NCI-H187 (cell line): ENCODE results near the gene MRTFB.

Experiments
- DNase-seq, 2 experiments: peaks; one replicate each; lab custom pipeline; 2025; lab: John Stamatoyannopoulos, UW

The MRTFB gene

DNA sequence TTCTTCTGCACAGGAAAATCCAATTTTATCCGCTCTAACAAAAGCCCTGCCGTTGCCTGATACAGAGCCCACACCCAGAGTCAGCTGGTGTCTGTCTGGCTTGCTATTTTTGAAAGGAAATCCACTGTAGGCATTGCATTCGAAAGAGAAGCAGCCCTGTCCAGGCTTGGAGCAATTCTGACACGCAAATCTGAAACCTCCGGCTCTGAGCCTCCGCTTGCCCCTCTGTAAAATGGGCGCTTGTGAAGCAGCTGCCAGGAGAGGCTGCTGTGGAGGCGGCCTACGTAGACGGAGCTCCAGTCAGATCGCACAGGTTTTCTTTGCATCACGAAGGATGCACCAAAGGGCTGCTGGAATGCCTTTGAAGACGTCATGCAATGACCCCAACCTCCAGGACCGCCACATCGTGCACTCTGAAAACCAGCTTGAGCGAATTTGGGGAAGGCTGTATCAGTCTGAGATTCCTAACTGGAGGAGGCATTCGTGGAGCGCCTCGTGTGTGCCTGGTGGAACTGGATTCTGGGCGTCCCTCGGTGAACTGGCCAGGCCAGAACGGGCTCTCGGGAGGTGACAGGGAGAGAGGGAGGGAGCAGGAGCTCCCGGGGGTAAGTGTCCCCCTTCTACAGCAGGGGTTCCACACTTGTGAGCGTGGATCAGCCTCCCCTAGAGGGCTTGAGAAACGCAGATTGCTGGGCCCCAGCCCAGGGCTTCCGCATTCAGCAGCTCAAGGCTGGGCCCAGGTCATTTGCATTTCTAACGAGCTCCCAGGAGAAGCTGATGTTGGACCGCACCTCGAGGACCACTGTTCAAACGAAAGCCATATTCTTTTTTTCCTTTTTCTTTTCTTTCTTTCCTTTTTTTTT is 215.5 kb downstream of the MRTFB start:
- DNase-seq: no peak

DNA sequence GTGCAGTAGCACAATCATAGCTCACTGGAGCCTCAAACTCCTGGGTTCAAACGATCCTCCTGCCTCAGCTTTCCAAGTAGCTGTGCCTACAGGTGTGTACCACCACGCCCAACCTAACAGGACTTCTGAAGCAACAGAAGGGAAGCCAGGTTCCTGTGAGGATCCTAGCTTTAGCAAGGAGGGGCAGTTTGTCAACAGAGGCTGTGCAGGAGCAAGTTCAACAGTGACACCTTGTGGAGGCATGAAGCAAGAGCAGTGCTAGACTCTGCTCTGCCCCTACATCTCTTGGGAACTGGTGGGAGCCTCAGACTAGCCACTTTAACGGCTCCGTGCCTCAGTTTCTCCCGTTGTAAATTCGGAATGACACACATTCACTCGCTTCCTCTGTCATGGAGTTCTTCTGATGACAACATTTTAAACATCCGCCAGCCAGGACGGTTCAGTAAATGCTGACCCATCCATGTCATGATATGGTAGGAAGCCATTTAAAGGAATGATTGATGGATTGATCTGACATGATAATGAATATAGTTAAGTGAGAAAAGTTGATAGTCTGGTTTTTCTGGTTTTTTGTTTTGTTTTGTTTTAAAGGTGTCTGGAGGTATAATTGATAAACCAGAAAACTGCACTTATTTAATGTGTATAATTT is 218.7 kb downstream of the MRTFB start:
- DNase-seq: no peak

DNA sequence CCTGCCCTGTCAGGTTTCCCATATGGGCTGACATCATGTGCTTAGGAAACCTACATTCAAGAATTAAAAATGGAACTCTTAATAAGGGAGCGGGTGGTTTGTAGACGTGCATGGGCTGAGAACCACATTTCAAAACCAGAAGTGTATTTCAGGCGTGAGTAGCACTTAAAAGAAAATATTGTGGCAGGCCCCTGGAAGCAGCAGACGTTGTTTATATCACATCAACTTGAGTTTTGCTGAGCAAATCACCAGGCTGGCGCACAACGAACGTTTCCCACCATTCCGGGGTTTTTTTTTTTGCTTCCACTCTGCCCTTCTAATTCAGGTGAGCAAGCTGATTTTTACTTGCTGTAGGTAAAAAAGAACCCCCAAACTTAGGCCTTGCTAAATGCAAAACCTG is 220.2 kb downstream of the MRTFB start:
- no peak for DNase-seq

DNA sequence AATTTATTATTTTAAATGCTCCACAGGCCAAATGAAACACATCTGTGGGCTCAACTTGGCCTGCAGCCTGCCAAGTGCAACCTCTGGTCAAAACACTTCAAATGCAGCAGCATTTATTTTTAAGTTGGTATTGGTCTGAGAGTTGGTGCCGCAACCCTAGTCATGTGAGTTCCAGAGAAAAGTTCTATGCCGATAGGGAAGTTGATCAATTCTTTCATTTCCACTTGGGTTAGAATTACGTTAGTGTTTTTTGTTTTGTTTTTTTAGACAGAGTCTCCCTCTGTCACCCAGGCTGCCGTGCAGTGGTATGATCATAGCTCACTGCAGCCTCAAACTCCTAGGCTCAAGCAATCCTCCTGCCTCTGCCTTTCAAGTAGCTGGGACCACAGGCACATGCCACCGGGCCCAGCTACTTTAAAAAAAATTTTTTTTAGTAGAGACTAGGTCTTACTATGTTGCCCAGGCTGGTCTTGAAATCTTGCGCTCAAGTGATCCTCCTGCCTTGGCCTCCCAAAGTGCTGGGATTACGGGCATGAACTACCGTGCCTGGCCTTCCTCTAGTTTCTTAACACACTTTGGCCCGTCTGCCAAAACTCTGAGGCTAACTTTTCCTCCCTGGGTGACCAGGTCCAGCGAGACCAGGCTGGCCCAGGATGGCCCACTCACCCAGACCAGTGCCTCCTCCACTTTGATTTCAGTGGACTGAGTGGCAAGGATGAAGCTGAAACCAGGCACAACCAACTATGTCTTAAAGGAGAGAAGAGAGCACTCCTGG is 221.1 kb downstream of the MRTFB start:
- DNase-seq: no peak

DNA sequence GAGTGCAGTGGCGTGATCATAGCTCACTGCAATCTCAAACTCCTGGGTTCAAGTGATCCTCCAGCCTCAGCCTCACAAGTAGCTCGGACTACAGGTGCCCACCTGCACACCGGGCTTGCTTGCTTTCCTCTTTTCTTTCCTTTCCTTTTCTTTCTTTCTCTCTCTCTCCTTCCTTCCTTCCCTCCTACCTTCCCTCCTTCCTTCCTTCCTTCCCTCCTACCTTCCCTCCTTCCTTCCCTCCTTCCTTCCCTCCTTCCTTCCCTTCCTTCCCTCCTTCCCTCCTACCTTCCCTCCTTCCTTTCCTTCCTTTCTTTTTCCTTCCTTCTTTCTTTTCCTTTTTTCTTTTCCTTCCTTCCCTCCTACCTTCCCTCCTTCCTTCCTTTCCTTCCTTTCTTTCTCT is 225.5 kb downstream of the MRTFB start:
- DNase-seq: no peak

DNA sequence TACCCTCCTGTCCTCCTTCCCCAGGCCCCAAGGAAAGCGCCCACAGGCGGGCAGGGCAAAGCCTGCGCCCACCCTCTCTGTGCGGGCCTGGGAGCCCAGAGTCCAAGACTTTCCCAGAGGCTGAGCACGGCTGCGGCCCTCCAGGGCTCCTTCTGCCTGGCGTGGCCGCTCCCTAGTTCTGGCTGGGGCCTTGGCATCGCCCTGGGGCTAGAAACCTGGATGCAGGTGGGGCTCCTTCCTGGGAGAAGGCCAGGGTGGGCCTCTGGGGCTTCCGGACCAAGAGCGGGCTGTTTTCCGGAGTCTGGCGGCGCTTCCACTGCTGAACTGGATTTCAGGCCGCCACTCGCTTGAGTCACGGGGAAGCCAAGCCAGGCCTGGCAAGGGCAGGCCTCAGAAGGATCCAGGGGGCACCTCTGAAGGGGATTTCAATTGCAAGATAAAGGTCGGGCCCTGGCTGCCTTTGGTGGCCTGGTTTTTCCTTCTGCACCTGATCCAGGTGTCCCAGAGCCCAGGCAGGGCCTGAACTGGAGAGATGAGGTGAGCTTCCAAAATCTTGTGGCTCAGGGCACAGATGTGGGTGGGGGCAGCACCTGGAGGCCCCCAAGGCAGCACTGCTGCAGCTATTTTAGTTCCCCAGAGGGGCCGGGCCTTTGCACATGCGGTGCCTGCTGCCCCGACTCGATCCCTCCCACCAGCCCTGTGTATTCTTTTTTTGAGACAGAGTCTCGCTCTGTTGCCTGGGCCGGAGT is 227.4 kb downstream of the MRTFB start:
- no peak for DNase-seq

DNA sequence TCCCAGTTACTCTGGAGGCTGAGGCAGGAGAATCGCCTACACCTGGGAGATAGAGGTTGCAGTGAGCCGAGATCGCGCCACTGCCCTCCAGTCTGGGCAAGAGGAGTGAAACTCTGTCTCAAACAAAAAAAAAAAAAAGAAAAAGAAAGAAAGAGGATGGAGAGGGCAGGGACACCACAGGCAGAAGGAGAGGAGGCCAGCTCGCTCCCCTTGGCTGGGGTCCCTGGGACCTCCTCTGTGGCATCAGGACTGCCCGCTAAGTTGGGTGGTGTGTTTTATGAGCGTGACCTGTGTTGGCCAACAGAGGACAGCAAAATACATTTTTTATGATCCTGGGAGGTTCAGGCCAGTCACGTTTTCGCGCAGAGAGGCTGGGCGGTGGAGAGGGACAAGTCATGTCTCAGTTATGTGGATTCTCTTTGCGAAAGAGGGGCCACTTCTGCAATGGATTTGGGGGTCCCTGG is 229.6 kb downstream of the MRTFB start:
- DNase-seq: no peak

DNA sequence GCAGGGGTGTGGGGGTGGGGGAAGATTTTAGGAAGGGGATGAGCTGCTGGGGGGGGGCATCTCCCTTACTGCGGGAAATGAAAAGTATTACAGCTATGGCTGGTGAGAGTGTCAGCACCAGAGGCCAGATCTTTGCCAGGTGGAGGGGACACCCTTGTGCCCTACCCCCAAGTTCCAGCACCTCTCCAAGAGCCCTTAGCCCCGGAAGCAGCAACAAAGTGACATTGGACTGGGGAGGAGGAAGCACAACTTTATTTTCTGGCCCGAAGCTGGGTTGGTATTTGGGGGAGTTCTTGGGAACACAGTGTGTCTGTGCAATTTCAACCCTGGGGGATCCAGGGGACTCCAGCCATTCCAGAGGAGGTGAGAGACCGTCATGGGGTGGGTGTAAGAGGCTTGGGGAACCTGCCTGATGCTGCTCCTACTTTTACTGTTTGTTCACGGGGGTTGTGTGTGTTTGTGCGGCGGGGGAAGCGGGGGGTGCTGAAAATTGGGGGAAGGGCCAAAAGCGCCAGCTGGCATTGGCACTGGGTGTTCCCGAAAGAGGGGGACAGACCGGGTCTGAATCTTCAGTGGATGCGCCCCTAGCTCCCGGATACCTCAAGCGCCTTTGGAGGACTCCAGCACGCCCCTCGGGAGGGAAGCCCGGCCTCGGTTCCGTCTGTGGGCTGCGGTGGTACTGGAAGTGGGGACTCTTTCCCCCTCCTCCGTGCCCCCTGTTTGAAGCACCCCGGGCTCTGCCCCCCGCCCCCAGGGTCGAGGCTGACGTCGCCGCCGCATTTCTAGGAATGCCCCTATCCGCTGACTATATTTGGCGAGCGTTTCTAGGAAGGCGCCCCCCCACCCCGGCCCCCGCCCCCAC is 230.3 kb downstream of the MRTFB start:
- no peak for DNase-seq

DNA sequence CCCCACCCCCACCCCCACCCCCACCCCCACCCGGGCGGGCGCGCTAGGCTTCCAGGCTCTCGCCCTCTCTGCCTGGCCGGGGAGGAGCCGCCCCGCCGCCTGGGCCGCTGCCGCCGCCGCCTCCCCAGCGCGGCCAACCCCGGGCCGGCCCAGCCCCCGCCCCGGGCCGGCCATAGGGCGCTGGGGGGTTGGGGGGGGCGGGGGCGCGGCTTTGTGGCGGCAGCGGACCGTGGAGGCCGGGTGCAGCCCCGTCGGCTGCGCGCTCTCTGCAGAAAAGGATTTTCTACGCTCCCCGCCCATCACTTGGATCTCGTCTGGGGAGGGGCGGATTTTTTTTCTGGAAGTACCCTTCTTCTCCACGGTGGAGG is 230.9 kb downstream of the MRTFB start:
- DNase-seq: peak in 1 of 2 experiments; percentile 30

DNA sequence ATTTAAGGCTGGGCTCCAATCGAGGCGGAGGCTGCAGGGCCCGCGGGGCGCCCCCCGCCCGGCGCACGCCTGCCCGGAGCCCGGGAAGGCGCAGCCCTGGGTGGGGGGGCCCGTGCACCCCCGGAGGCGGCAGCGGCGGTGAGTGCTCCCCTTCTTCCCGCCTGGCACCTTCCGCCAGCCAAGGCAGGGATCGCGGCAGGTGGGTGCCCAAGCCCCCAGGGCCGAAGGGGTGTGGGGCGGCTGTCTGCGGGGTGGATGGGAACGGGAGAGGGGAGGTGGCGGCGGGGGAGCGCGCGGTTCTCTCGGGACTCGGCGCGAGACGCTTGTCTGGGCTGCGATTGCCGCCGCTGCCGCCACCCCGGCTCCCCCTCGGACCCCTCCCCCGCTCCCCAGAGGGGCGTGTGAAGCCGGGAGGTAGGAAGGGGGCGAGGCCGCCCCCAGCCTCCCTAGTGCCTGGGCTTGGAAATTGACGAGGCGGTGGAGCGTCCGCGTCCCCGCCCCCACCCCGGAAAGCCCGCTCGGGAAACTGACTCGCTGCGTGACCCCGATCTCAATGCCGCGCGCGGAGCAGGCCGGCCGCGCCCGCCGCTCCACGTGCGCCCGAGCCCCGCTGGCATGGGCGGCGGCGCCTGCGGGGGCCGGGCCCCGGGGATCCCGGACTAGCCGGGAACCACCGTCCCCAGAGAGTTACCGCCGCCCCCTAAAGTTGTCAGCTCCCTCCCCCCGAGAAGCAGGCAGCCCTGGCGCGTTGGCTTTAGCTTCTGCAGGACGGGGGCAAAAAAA is 231.5 kb downstream of the MRTFB start:
- DNase-seq: no peak

DNA sequence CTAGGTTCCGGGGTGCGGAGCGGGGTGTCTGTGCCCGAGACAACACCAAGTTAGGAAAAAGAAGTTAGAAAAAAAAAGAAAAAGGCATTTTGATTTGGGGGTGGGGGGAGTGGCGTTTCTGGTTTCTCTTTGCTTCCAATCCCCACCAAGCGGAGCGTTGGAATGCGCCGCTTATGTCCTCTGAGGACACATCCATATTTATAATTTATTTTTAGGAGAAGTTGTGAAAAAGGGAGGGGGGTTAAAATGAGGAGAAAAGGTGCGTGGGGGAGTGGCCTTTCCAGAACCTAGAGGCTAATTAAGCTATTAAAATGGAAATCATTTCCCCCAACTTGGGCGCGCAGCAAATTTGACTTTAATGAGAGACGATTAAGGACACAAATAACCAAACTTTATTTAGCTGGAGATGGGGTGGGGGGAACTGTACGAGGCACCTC is 232.1 kb downstream of the MRTFB start:
- no peak for DNase-seq

DNA sequence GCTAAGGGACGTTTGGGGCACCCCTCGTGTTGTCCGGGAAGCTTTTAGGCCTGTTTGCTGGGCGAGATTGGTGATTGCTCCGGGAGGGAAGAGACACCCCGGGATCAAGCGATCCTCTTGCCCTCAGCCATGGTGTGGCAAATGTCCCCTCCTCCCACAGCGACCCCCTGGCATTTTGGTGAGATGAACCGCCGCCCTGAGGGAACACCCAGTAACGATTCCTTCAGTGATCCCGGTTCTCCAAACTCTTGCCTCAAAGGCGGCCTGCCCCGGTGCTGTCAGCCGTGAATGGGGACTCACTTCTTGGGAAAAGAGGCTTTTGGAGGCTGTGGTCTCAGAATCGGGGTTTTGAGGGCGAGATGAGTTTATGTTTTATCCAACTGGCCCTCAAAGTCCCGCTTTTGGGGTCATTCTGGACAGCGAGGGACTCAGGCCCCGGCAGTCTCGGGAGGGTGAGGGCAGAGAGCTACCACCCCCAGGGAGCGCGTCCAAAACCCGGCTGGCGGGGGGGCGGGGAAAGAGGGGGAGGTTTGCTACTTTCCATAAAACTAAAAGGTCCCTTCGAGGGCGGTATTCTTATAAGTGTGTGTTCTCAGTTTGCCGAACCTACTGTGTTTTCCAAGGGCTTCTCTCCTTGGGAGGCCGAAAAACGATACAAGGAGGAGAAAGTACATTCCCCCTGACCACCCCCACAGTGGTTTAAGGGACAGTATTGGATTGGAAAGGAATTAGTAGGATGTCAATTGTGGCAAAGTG is 232.7 kb downstream of the MRTFB start:
- no peak for DNase-seq

DNA sequence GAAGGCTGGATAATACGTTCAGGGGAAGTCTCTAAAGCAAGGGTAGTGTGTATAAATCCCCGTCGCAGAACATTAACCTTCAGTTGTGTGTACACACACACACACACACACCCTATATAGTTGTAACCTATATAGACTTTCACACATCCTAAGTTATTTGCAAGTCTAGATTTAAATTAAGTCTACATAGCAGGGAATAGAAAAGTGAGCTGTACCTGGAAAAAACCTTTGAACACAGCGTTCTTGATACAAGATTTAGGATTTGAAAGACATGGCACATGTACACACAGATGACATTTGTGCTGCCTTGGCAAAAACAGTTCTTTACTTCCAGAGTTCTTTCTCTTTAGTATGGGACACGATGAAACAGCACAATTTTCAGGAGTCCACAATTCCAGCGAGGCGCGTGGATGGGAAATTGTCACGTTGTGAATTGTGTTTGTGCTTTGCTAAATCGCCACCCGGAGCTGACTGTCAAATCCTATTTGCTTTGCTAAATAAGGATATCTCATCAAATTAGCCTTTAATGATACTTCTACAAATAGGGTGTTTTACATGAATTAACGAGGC is 233.9 kb downstream of the MRTFB start:
- no peak for DNase-seq

DNA sequence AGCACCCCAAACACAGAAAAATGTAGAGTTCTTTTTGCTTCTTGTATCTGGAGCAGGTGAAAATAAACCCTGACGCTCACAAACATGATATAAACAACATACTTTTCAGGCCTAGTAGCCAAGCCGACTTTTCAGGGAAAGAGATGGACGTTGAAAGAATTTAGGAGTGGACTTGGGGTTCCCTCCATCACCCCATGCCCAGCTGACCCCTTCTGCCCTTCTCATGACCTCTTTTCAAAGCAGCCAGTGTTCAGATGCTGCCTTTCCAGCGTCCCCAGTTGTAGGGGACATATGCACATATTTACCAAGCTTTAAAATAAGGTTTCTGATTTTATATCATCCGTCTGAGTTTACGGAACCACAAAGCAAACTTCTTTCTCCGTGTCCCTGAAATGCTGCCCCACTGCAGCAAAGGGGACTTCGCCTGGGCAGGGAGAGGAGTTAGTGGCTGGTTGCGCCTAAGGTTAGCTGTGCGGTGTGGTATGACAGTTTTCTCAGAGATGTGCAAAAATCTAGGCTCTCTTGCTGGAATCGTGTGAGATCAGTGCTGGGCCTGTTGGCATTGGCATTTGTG is 235.5 kb downstream of the MRTFB start:
- DNase-seq: no peak

DNA sequence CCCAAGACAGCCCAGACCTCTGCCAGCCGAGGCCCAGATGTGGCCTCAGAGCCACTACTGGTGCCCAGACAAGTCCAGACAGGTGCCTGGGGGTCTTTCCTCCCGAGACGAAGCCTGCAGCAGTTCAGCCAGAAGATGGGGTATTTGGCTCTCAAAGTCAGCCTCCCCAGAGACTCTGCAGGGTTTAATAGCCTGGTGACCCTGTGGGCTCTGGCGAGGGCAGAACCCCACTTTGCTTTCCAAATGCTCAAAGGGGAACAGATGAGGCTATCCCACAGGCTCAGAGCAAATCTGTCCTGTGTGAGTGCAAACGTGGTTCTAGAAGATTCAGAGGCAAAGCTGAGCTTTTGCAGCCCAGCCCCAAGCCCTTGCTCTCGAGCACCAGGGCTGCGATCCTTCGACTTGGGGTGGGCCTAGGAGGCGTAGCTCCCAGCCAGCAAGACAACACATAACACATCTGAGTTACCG is 236.0 kb downstream of the MRTFB start:
- DNase-seq: no peak

DNA sequence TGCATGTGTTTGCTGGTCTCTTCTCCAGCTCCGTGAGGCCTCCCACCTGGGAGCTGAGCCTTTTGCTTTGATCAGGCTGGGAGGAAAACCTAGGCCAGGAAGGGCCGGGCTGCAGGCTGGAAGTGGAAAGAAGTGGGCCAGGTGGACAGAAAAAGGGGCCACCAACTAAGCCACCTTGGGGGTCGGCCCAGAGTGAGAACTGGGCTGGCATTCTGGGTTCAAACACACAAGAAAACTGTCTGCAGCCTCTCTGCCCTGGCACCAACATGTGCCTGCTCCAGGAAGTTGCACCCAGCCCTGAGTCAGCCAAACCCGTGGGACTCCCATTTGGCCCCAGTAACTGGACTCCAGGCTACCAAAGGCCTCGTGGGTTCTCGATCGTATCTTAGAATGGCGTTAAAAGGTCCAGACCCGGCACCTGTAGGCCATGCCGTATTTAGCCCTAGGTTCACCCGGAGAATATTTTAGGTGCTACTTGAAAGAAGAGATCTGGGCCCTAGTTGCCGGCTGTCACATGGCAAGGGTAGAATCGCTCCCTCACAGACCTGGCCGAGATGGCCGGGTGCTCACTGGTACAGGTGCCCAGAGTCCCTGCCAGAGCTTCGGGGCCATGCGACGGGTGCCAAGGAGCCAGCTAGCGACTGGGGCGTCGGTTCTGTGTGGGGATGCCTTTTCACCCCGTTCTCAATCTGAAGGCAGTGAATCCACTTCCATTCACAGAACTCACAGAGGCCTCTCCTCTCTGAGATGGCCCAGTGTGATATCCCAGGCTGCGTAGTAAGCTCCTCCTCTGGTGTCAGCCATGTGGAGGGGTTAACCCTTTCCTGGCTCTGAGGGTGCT is 236.6 kb downstream of the MRTFB start:
- DNase-seq: no peak

DNA sequence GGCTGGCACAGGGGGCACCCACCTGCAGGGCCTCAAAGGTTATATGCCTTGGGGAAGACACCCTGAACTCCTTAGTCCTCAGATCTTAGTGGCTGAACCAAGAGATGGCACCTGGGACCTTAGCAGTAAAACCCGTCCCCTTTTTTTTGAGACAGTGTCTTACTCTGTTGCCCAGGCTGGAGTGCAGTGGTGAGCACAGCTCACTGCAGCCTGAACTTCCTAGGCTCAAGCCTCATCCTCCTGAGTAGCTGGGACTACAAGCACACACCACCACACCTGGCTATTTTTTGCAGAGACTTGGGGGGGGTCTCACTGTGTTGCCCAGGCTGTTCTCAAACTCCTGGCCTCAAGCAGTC is 237.2 kb downstream of the MRTFB start:
- no peak for DNase-seq
